Panc1 (cell line): Measurements from ENCODE around the gene UBASH3B. TPM values are rescaled to one million over a fixed set of nuclear protein-coding genes. Genes with fewer than 3 reads are reported as not detected.
A peak's percentile ranks its signal among the peaks of the same experiment; 100 is the strongest.

Source experiments
- ATAC-seq: fragments of 200-7000 bp; cut with Tn5 transposase; 2 replicates; pipeline ENCODE4 v1.9.1; 2020; ENCODE audit warnings: mild to moderate bottlenecking, moderate library complexity
- BruUV-seq: library from RNA; stranded (reverse); fragments of 400-500 nt; replicated peaks from 2 replicates; lab custom pipeline; 2021; lab: Mats Ljungman, UMichigan
- CTCF ChIA-PET: fragments of 300-600 bp; sonication (Branson Sonifier 250); formaldehyde crosslinking; loops from one replicate; lab custom pipeline; 2022; ENCODE audit warnings: antibody characterized with exemption; lab: Charles Lee
- POLR2A ChIA-PET: fragments of 300-600 bp; sonication (Branson Sonifier 250); formaldehyde crosslinking; loops from one replicate; lab custom pipeline; 2022; ENCODE audit warnings: antibody characterized with exemption; lab: Charles Lee
- DNase-seq: peaks from one replicate; pipeline ENCODE4 v3.0.0-alpha.2; 2010; ENCODE audit warnings: low read depth, low spot score
- H3K27ac ChIP-seq: 2 replicates; pipeline ENCODE4 v1.5.1; 2011; ENCODE audit warnings: mild to moderate bottlenecking, low read length, inconsistent platforms
- H3K27me3 ChIP-seq: fragments of 200-500 bp; sonication (Bioruptor generic); 2 replicates; pipeline ENCODE4 v1.6.0; 2014; ENCODE audit warnings: low read length, inconsistent platforms; ENCODE audit not compliant: control insufficient read depth, insufficient read depth
- H3K36me3 ChIP-seq: fragments of 200-500 bp; sonication (Bioruptor generic); 2 replicates; pipeline ENCODE4 v1.5.1; 2014; ENCODE audit warnings: inconsistent platforms, mild to moderate bottlenecking, low read length, moderate library complexity; ENCODE audit not compliant: control insufficient read depth, insufficient read depth
- H3K4me1 ChIP-seq: 2 replicates; pipeline ENCODE4 v1.5.1; 2011; ENCODE audit warnings: inconsistent platforms, mild to moderate bottlenecking, low read length, moderate library complexity; ENCODE audit not compliant: control insufficient read depth, insufficient read depth
- H3K4me3 ChIP-seq, 2 experiments: 2 replicates each; pipeline ENCODE4 v1.5.1; 2011 to 2012; ENCODE audit warnings: low read depth in 2 of 2, low read length in 2 of 2, mild to moderate bottlenecking in 2 of 2, inconsistent platforms in 1 of 2, moderate library complexity in 1 of 2
- H3K9me3 ChIP-seq: fragments of 200-500 bp; sonication (Bioruptor generic); 2 replicates; pipeline ENCODE4 v1.5.1; 2014; ENCODE audit warnings: low read depth, mild to moderate bottlenecking, inconsistent platforms, low read length, moderate library complexity; ENCODE audit not compliant: control insufficient read depth, insufficient read depth
- POLR2AphosphoS5 ChIP-seq: IDR thresholded peaks from 2 replicates; pipeline ENCODE4 v1.6.1; 2012; ENCODE audit warnings: mild to moderate bottlenecking, low read depth, low read length, moderate library complexity
- SIN3A ChIP-seq: IDR thresholded peaks from 2 replicates; pipeline ENCODE4 v1.6.1; 2012; ENCODE audit warnings: low read depth, mild to moderate bottlenecking, low read length, moderate library complexity, borderline replicate concordance; ENCODE audit not compliant: insufficient read depth
- TCF7L2 ChIP-seq: IDR thresholded peaks from 2 replicates; pipeline ENCODE4 v1.6.1; 2011; ENCODE audit warnings: mild to moderate bottlenecking, low read depth, low read length, inconsistent platforms
- in situ Hi-C: cut with HindIII; loops from 2 replicates; pipeline ENCODE4 v1.10.0; 2016; ENCODE audit warnings: low sequenced_read_pairs, low pct_unique_long_range_greater_than_20kb
- intact Hi-C: fragments of 100-400 bp; cut with micrococcal nuclease; formaldehyde crosslinking; loops from one replicate; pipeline ENCODE4 v1.10.0; 2022; ENCODE audit not compliant: unreplicated experiment
- total RNA-seq: library from RNA; stranded (reverse); gene quantifications from one replicate; pipeline ENCODE4 v1.2.1, GENCODE V29; 2021; ENCODE audit not compliant: unreplicated experiment
- TF ChIP-seq, protein P1 (sequence below): fragments of 450-650 bp; IDR thresholded peaks from 2 replicates; pipeline ENCODE4 v1.5.1; 2017; ENCODE audit warnings: mild to moderate bottlenecking
- TF ChIP-seq, protein P2 (sequence below), 2 experiments: IDR thresholded peaks; 2 replicates each; pipeline ENCODE4 v1.6.1; 2011 to 2012; ENCODE audit warnings: low read depth in 2 of 2, control low read depth in 1 of 2, low read length in 1 of 2, mild to moderate bottlenecking in 1 of 2, moderate library complexity in 1 of 2; ENCODE audit not compliant: insufficient read depth in 1 of 2

Gene UBASH3B
- total RNA-seq, 1 experiment from 2014 or later, result 55.1 TPM

DNA sequence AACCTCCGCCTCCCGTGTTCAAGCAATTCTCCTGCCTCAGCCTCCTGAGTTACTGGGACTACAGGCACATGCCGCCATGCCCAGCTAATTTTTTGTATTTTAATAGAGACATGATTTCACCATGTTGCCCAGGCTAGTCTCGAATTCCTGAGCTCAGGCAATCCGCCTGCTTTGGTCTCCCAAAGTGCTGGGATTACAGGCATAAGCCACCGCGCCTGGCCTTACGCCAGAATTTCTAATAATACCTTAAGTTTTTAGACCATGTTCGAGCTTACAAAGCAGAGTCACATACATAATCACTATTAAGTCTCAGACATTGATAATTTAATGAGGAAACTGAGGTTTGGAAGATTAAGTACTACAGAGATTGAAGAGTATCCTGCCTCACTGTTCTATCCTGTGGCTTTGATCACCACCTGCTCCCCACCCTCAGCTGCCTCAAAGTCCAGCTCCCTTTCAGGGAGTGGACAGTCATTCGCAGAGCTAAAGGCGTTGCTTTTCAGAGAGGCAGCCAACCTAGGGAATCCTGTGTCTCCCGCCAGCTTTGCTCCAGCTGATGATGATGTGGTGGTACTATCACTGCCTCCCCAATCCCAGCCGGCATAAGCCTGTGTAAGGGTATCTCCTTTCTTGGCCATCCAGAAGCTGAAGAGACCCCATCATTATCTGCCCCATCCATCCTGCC, 7.7 kb downstream of the UBASH3B start:
- Histone ChIP-seq H3K4me1 (peaks cover 52% of the 10 kb centered on the region), H3K27me3 (no peaks in the 10 kb centered on the region), H3K9me3 (no peaks in the 10 kb centered on the region), H3K4me3 (no peak overlapping the region), H3K27ac (no peak overlapping the region), H3K36me3 (no peaks in the 10 kb centered on the region)
- no peak for ATAC-seq
- ChIA-PET CTCF (interaction anchor here (0.7 kb wide), 2 partner anchors 11 to 276 kb away, joined by 3 to 5 read pairs; no protein-coding TSS in a partner anchor), POLR2A (no interaction called here)
- TF ChIP-seq, protein P1, sequence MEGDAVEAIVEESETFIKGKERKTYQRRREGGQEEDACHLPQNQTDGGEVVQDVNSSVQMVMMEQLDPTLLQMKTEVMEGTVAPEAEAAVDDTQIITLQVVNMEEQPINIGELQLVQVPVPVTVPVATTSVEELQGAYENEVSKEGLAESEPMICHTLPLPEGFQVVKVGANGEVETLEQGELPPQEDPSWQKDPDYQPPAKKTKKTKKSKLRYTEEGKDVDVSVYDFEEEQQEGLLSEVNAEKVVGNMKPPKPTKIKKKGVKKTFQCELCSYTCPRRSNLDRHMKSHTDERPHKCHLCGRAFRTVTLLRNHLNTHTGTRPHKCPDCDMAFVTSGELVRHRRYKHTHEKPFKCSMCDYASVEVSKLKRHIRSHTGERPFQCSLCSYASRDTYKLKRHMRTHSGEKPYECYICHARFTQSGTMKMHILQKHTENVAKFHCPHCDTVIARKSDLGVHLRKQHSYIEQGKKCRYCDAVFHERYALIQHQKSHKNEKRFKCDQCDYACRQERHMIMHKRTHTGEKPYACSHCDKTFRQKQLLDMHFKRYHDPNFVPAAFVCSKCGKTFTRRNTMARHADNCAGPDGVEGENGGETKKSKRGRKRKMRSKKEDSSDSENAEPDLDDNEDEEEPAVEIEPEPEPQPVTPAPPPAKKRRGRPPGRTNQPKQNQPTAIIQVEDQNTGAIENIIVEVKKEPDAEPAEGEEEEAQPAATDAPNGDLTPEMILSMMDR, result no peak
- TF ChIP-seq, protein P2, sequence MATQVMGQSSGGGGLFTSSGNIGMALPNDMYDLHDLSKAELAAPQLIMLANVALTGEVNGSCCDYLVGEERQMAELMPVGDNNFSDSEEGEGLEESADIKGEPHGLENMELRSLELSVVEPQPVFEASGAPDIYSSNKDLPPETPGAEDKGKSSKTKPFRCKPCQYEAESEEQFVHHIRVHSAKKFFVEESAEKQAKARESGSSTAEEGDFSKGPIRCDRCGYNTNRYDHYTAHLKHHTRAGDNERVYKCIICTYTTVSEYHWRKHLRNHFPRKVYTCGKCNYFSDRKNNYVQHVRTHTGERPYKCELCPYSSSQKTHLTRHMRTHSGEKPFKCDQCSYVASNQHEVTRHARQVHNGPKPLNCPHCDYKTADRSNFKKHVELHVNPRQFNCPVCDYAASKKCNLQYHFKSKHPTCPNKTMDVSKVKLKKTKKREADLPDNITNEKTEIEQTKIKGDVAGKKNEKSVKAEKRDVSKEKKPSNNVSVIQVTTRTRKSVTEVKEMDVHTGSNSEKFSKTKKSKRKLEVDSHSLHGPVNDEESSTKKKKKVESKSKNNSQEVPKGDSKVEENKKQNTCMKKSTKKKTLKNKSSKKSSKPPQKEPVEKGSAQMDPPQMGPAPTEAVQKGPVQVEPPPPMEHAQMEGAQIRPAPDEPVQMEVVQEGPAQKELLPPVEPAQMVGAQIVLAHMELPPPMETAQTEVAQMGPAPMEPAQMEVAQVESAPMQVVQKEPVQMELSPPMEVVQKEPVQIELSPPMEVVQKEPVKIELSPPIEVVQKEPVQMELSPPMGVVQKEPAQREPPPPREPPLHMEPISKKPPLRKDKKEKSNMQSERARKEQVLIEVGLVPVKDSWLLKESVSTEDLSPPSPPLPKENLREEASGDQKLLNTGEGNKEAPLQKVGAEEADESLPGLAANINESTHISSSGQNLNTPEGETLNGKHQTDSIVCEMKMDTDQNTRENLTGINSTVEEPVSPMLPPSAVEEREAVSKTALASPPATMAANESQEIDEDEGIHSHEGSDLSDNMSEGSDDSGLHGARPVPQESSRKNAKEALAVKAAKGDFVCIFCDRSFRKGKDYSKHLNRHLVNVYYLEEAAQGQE (IDR thresholded peaks at IDR 0.05; ENCODE audit: insufficient read depth in 1 of 2, low read depth in 2 of 2, low read length in 1 of 2), result no peak
- no peak for TF ChIP-seq POLR2AphosphoS5
- no peak for TF ChIP-seq SIN3A
- TF ChIP-seq TCF7L2, result no peak
- BruUV-seq, result no TSS peak
- in situ Hi-C loops, result no loop called here
- intact Hi-C loops, result no loop called here
- no peak for DNase-seq

DNA sequence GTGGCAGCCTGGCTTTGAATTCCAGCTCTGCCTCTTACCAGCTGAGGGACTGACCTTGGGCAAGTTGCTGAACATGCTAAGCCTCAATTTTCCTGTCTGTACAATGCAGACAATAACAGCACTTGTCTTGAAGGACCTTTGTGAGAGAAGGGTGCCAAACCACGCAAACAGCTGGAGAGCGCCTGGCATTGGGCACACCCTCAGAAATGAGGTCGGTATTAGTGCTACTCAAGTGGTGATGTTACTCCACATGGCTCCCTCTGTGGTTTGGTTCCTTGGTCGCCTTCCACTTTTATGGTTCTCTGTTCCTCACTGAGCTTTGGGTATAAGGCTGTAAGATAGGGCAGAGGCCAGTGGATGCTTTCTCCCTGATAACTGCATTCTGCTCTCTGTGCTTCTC, 8.2 kb downstream of the UBASH3B start:
- Histone ChIP-seq H3K9me3 (peaks cover 2% of the 10 kb centered on the region; the same call in 1 of the 2 replicates), H3K4me3 (no peak overlapping the region), H3K36me3 (no peaks in the 10 kb centered on the region), H3K27me3 (no peaks in the 10 kb centered on the region), H3K27ac (no peak overlapping the region; the same call in 1 of the 2 replicates), H3K4me1 (peaks cover 49% of the 10 kb centered on the region)
- intact Hi-C loops, result no loop called here
- ATAC-seq (peak; percentile 1; the same call in 1 of the 2 replicates), DNase-seq (no peak)
- POLR2A ChIA-PET, result no interaction called here
- TF ChIP-seq POLR2AphosphoS5, result no peak
- TF ChIP-seq, protein P2 (IDR thresholded peaks at IDR 0.05; ENCODE audit: insufficient read depth in 1 of 2, low read depth in 2 of 2, low read length in 1 of 2), result no peak
- TF ChIP-seq SIN3A, result no peak
- TF ChIP-seq, protein P1, result no peak
- no peak for TF ChIP-seq TCF7L2
- BruUV-seq, result no TSS peak
- in situ Hi-C loops, result no loop called here
- CTCF ChIA-PET, result interaction anchor here (0.6 kb wide), 1 partner anchor 51 kb away, joined by 5 read pairs; no protein-coding TSS in a partner anchor
